Activated naive CD4-positive, alpha-beta T cell treated with anti-CD3 and anti-CD28 coated beads, Interleukin-2, amount 50 U/mL, for 16 hours (primary cell): ENCODE results near the gene OBP2A.

ENCODE experiments used
- DNase-seq: peaks from one replicate; pipeline ENCODE4 v3.0.0-alpha.2; 2020

The OBP2A gene

DNA sequence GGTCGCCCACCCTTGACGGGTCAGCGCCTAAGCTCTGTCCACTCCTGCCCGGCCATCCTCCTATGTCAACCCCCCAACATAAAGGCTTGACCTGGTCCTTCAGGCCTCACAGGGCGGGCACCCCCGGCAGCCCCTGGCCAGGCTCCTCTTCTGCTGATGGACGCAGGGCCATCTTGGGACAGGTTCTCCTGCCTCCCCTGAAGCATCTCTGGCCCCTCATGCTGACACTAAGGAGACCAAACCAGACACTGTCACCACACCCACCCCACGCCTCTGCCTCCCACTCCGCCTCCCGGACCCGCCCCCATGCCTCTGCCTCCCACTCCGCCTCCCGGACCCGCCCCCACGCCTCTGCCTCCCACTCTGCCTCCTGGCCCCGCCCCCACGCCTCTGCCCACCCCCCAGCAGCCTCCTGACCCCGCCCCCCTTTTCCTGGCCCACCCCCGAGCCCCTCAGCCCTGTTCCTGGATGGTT lies 6.8 kb downstream of the OBP2A start:
- no peak for DNase-seq

GRCh38 chr9:135554718-135555117 lies 8.8 kb downstream of the OBP2A start:
- no peak for DNase-seq

GRCh38 chr9:135555203-135555602 lies 9.3 kb downstream of the OBP2A start:
- DNase-seq = no peak

DNA sequence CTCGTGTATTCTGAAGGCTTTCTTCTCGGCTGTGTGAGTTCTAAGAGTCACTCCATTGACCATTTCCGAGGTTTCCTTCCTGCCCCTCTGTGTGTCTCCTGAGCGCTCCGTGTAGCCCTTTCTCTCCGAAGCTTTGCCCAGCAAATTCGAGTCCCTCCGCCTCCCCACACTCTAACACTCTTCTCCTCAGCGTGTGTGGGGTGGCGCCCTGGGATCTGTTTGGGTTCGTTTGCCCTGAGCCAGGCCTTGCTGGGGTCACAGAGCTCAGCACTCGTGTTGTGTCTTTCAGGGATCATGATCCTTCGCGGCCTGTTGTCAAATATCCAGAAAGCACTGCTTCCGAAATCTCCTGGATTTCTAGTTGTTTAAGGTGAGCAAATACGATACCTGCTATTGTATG lies 10.0 kb downstream of the OBP2A start:
- no peak for DNase-seq

DNA sequence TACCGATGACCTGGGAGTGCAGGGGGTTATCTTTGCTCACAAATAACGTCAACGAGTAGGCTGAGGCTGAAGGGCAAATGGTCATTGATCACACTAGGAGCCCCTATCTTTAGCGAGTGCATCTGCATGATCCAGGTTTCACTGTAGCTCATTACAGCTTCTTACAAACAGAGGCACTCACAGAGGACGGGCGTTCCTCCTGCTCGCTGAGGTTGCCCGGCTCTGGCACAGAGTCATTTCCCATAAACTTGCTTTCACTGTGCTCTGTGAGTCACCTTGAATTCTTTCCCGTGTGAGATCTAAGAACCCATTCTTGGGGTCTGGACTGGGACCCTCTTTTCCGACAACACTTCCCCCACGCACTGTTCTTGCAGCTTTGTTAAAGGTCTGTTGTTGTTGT lies 13.7 kb downstream of the OBP2A start:
- no peak for DNase-seq

GRCh38 chr9:135561391-135562234 lies 15.7 kb downstream of the OBP2A start, which contains the start of gene PAEP:
PAEP (plus strand) TSS chr9:135561756.
- no peak for DNase-seq

DNA sequence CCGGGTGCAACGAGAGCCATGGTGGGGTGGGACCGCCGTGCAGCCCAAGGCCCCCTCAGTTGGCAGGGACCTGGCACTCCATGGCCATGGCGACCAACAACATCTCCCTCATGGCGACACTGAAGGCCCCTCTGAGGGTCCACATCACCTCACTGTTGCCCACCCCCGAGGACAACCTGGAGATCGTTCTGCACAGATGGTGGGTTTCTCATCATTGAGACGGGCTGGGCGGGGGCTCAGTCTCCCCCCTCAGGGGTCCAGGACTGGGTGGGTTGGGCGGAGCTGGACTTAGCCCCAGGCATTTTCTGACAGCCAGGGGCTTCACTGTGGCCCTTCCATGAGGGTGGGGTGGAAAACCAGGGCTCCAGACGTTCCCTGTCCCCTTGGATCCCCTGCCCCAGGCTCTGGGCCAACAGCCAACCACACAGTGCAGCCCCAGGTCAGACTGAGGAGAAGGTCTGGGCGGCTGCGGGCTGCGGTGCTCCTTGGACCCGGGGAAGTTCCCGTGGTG lies 16.4 kb downstream of the OBP2A start:
- DNase-seq = no peak

- no peak for DNase-seq
These were observed 17.1 kb downstream of the OBP2A start for GRCh38 chr9:135563039-135563476.

DNA sequence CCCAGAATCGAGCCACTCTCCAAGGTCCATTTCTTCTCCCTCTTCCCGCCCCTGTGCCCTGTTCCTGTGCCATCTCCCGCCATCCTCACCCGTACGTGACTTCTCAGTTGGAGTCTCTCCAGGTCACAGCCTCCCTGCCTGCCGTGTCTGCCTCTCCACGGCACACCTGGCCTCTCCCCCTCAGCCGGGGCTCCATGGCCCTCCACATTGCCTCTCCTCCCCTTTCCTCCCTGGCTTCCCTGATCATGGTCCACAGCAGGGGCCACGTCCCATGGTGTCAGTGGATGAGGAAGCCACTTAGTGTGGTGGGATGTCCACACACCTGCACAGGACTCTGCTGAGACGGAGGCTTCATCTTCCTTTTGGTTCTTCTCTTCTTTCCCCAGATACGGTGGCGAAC lies 17.9 kb downstream of the OBP2A start:
- DNase-seq = no peak

- DNase-seq = no peak
These were observed 19.3 kb downstream of the OBP2A start for GRCh38 chr9:135565141-135565628.

DNA sequence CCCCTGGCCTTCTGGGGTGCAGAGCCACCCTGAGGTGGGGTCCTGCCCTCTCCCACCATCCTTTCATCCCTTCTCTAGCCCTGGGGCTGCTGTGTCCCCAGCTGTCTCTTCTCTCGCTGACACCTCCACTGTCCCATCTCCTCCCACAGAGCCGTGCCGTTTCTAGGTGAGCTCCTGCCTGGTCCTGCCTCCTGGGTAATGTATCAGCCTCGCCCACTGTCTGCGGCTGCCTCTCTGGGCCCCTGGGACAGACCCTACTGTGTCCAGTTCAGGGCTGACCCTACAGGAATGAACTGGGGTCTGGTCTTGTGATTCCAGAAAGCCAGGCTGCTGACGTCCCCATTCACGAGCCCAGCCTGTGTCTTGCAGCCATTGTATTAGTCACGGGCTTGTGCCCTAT lies 19.7 kb downstream of the OBP2A start:
- no peak for DNase-seq

- DNase-seq = no peak
These were observed 20.6 kb downstream of the OBP2A start for GRCh38 chr9:135566552-135566951.

- DNase-seq = no peak
These were observed 21.4 kb downstream of the OBP2A start for GRCh38 chr9:135567311-135567710.

DNA sequence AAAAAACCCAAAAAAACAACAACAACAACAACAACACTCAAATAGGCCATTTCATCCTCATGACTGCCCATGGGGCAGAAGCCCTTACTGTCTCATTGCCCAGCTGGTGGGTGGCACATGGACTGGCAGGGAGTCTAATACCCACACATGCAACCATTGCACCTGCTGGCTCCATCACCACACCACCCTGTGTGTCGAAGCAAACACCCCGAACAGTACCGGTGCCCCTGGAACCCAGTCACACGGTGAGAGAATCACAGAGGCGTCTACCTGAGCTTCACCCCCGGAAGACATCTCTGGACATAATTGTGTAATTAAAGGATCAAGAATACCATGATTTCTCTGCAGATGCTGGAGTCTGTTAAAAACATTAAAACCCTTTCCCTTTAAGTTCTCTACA lies 22.1 kb downstream of the OBP2A start:
- no peak for DNase-seq

- DNase-seq = no peak
These were observed 24.5 kb downstream of the OBP2A start for GRCh38 chr9:135570456-135570855.

- no peak for DNase-seq
These were observed 26.3 kb downstream of the OBP2A start for GRCh38 chr9:135572233-135572632.

DNA sequence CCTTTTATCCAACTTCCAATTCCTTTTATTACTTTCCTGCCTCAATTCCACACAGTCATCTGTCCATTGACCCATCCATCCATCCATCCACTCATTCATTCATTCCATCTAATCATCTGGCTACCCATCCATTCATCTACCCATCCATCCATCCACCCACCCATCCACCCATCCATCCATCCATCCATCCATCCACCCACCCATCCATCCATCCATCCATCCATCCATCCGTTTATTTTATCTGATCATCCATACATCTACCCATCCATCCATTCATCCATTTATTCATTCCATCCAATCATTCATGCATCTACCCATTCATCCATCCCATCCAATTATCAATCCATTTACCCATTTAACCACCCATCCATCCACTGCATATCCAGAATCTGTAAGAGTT lies 27.2 kb downstream of the OBP2A start:
- DNase-seq = no peak

DNA sequence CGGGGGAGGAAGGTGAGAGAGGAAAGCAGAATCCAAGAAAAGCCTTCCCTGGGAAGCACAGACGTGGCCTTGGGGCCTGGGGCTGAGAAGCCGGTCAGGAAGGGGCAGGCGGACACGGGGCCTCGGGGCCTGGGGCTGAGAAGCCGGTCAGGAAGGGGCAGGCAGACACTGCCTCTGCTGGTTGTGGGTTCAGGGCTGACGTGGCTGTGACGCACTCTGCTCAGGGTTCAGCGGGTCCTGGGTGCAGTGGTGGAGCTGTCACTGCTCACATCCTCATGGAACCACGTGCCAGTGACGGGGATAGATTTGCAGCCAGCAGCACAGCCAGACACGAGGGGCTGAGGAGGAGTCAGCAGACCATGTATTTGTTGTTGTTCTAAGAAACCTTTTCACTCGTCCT lies 28.4 kb downstream of the OBP2A start:
- DNase-seq = no peak

GRCh38 chr9:135574943-135575342 lies 29.0 kb downstream of the OBP2A start:
- no peak for DNase-seq

DNA sequence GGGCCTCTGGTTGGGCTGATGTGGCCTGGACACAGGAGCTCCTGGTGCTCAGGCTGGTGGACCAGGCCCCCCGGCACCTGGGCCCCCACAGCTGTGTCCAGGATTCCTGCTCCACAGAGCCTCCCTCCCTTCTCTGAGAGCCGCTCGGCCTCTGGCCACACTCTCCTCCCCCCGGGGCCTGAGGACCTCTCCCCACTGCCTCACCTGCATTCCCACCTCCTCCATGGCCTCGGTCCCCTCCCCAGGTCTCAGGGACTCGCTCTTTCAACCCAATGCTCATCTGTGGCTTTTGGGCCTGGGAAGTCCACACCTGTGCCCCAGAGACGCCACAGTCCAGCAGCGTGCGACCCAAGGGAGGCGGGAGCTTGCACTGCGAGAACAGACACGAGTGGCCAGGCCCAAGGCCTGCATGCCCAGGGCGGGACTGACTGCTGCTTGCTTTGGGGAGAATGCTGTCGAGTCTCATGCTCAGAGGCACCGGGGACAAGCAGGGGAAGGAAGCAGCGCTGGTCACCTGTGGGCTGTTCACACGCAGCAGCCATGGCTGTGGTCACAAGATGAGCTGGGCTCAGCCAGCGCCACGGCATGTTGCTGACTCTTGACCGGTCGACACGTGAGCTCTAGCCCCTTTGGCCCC lies 30.2 kb downstream of the OBP2A start:
- DNase-seq = no peak

- no peak for DNase-seq
These were observed 31.3 kb downstream of the OBP2A start for GRCh38 chr9:135577256-135577655.

GRCh38 chr9:135579356-135579755 lies 33.4 kb downstream of the OBP2A start:
- DNase-seq = no peak

- DNase-seq = no peak
These were observed 34.1 kb downstream of the OBP2A start for GRCh38 chr9:135579889-135580660.
